H1 (cell line): ENCODE results near the gene CLDN34. TPM values are rescaled to one million over a fixed set of nuclear protein-coding genes. Genes with fewer than 3 reads are reported as not detected.

Experiments
- CTCF ChIA-PET: fragments of 300-600 bp; sonication (Branson Sonifier 250); formaldehyde crosslinking; loops from one replicate; lab custom pipeline; 2021; ENCODE audit not compliant: partially characterized antibody; lab: Charles Lee
- POLR2A ChIA-PET: fragments of 300-600 bp; sonication (Branson Sonifier 250); formaldehyde crosslinking; loops from one replicate; lab custom pipeline; 2021; ENCODE audit warnings: inconsistent platforms; ENCODE audit not compliant: partially characterized antibody; lab: Charles Lee
- DNase-seq, 2 experiments: peaks; one replicate each; pipeline versions ENCODE4 v3.0.0 to v3.0.0-alpha.2; 2010 to 2022; ENCODE audit warnings: low spot score in 2 of 2, low read depth in 1 of 2, mixed read lengths in 1 of 2
- FAIRE-seq: peaks from 2 replicates; lab custom pipeline; 2011; peaks lifted over from hg19 to GRCh38; lab: Jason Lieb, UNC
- H2AFZ ChIP-seq: 2 replicates; pipeline ENCODE4 v1.8.1; 2012; ENCODE audit warnings: low read length, inconsistent platforms
- H2AK5ac ChIP-seq: 2 replicates; pipeline ENCODE4 v1.6.1; 2013; ENCODE audit warnings: low read depth, low read length
- H2BK120ac ChIP-seq: replicated peaks from 2 replicates; pipeline ENCODE3; 2013; ENCODE audit warnings: low read depth, low read length, inconsistent platforms
- H2BK12ac ChIP-seq: 2 replicates; pipeline ENCODE4 v1.6.1; 2013; ENCODE audit warnings: low read depth, low read length
- H2BK15ac ChIP-seq: 2 replicates; pipeline ENCODE4 v1.6.1; 2013; ENCODE audit warnings: low read length
- H2BK20ac ChIP-seq: 2 replicates; pipeline ENCODE4 v1.6.1; 2013; ENCODE audit warnings: low read length
- H2BK5ac ChIP-seq: 2 replicates; pipeline ENCODE4 v1.6.1; 2013; ENCODE audit warnings: low read depth, low read length
- H3K14ac ChIP-seq: 2 replicates; pipeline ENCODE4 v1.6.1; 2013; ENCODE audit warnings: inconsistent platforms; ENCODE audit not compliant: insufficient read length
- H3K18ac ChIP-seq: 2 replicates; pipeline ENCODE4 v1.6.1; 2013; ENCODE audit warnings: low read length; ENCODE audit errors: extremely low read depth
- H3K23ac ChIP-seq: 2 replicates; pipeline ENCODE4 v1.6.1; 2013; ENCODE audit warnings: inconsistent platforms; ENCODE audit not compliant: insufficient read length
- H3K23me2 ChIP-seq: 2 replicates; pipeline ENCODE4 v1.6.1; 2013; ENCODE audit warnings: low read depth, low read length
- H3K27ac ChIP-seq: 2 replicates; pipeline ENCODE4 v1.6.1; 2011; ENCODE audit warnings: low read depth, low read length, inconsistent platforms
- H3K27me3 ChIP-seq, 4 experiments: replicated peaks in 1 of 4; 1 replicate in 1 of 4; 2 replicates in 3 of 4; pipeline versions ENCODE4 v1.6.1 to v1.8.1; 2011 to 2013; ENCODE audit warnings: low read length in 3 of 4, mild to moderate bottlenecking in 3 of 4, inconsistent platforms in 2 of 4, mixed read lengths in 2 of 4, moderate library complexity in 1 of 4; ENCODE audit not compliant: control insufficient read depth in 3 of 4, insufficient read depth in 3 of 4; ENCODE audit errors: extremely low read depth in 1 of 4
- H3K36me3 ChIP-seq, 4 experiments: 2 replicates each; pipeline versions ENCODE4 v1.6.1 to v1.8.1; 2011 to 2013; ENCODE audit warnings: mild to moderate bottlenecking in 4 of 4, low read length in 3 of 4, moderate library complexity in 2 of 4, control low read depth in 1 of 4, inconsistent platforms in 1 of 4; ENCODE audit not compliant: insufficient read depth in 4 of 4, control insufficient read depth in 2 of 4
- H3K4ac ChIP-seq: replicated peaks from 2 replicates; pipeline ENCODE3; 2013; ENCODE audit warnings: low read length, low read depth, mixed read lengths, inconsistent platforms; ENCODE audit not compliant: insufficient read length
- H3K4me1 ChIP-seq, 4 experiments: replicated peaks in 1 of 4; 1 replicate in 1 of 4; 2 replicates in 3 of 4; pipeline versions ENCODE4 v1.6.1 to v1.8.1; 2011 to 2013; ENCODE audit warnings: low read length in 3 of 4, inconsistent platforms in 2 of 4, mixed read lengths in 1 of 4; ENCODE audit not compliant: insufficient read depth in 4 of 4, control insufficient read depth in 3 of 4
- H3K4me2 ChIP-seq, 2 experiments: 2 replicates each; pipeline versions ENCODE4 v1.6.1 to v1.8.1; 2011 to 2013; ENCODE audit warnings: low read depth in 2 of 2, low read length in 2 of 2, control low read depth in 1 of 2, inconsistent platforms in 1 of 2, mild to moderate bottlenecking in 1 of 2; ENCODE audit not compliant: insufficient read depth in 1 of 2
- H3K4me3 ChIP-seq, 4 experiments: fragments of 200-600, 300-600 bp in 1 of 4; sonication (generic), shearing (Covaris generic), sonication (Bioruptor Twin) in 1 of 4; 2 replicates each; pipeline versions ENCODE4 v1.5.1 to v1.8.1; 2011 to 2016; ENCODE audit warnings: low read length in 4 of 4, low read depth in 3 of 4, control low read depth in 2 of 4, inconsistent platforms in 2 of 4, mild to moderate bottlenecking in 2 of 4, mixed read lengths in 1 of 4, moderate library complexity in 1 of 4; ENCODE audit not compliant: insufficient read depth in 2 of 4; ENCODE audit errors: extremely low read depth in 1 of 4
- H3K56ac ChIP-seq: replicated peaks from 2 replicates; pipeline ENCODE3; 2013; ENCODE audit warnings: low read depth, mild to moderate bottlenecking, mixed read lengths, low read length, inconsistent platforms; ENCODE audit not compliant: insufficient read length
- H3K79me1 ChIP-seq: 2 replicates; pipeline ENCODE4 v1.6.1; 2013; ENCODE audit warnings: low read depth, low read length, control low read depth
- H3K79me2 ChIP-seq, 2 experiments: 2 replicates each; pipeline versions ENCODE4 v1.6.1 to v1.8.1; 2012 to 2013; ENCODE audit warnings: low read length in 2 of 2, mild to moderate bottlenecking in 2 of 2, inconsistent platforms in 1 of 2; ENCODE audit not compliant: insufficient read depth in 2 of 2, control insufficient read depth in 1 of 2
- H3K9ac ChIP-seq, 4 experiments: replicated peaks in 1 of 4; 1 replicate in 1 of 4; 2 replicates in 3 of 4; pipeline versions ENCODE4 v1.6.1 to v1.8.1; 2011 to 2013; ENCODE audit warnings: low read depth in 3 of 4, low read length in 3 of 4, control low read depth in 2 of 4, mild to moderate bottlenecking in 2 of 4, moderate library complexity in 2 of 4, inconsistent platforms in 1 of 4; ENCODE audit errors: extremely low read depth in 1 of 4
- H3K9me3 ChIP-seq, 2 experiments: 2 replicates each; pipeline versions ENCODE4 v1.6.1 to v1.8.1; 2012 to 2013; ENCODE audit warnings: mild to moderate bottlenecking in 2 of 2, moderate library complexity in 2 of 2, control low read depth in 1 of 2, inconsistent platforms in 1 of 2, low read depth in 1 of 2, low read length in 1 of 2, mixed read lengths in 1 of 2; ENCODE audit not compliant: insufficient read depth in 2 of 2
- H4K20me1 ChIP-seq, 2 experiments: replicated peaks in 1 of 2; 2 replicates each; pipeline versions ENCODE3 to v1.8.1; 2011 to 2013; ENCODE audit warnings: inconsistent platforms in 2 of 2, low read length in 2 of 2, mild to moderate bottlenecking in 1 of 2; ENCODE audit not compliant: insufficient read depth in 2 of 2, control insufficient read depth in 1 of 2
- H4K5ac ChIP-seq: 2 replicates; pipeline ENCODE4 v1.6.1; 2013; ENCODE audit warnings: low read length, low read depth, mixed read lengths, inconsistent platforms; ENCODE audit not compliant: insufficient read length
- H4K8ac ChIP-seq: 2 replicates; pipeline ENCODE4 v1.8.0; 2013; ENCODE audit warnings: mild to moderate bottlenecking, moderate library complexity, low read length, inconsistent platforms; ENCODE audit not compliant: insufficient read depth; ENCODE audit errors: extremely low read depth
- H4K91ac ChIP-seq: replicated peaks from 2 replicates; pipeline ENCODE3; 2013; ENCODE audit warnings: low read length, mixed read lengths, inconsistent platforms; ENCODE audit not compliant: insufficient read length
- BRCA1 ChIP-seq: IDR thresholded peaks from 2 replicates; pipeline ENCODE4 v1.6.1; 2012; ENCODE audit warnings: low read depth, low read length, improper control_type of control experiment
- E2F6 ChIP-seq: IDR thresholded peaks from 2 replicates; pipeline ENCODE4 v1.6.1; 2012; ENCODE audit warnings: inconsistent platforms
- GABPA ChIP-seq: IDR thresholded peaks from 2 replicates; pipeline ENCODE4 v1.6.1; 2011; ENCODE audit warnings: mild to moderate bottlenecking, low read length, moderate library complexity, borderline replicate concordance; ENCODE audit not compliant: insufficient read depth
- WGBS, 2 experiments: shearing (Covaris generic) in 1 of 2; methylation state at CpG; one replicate each; pipeline versions ENCODE4 v1.1.6 to v1.1.7; 2013 to 2015; ENCODE audit warnings: low lambda C conversion rate in 2 of 2, mixed read lengths in 2 of 2, inconsistent platforms in 1 of 2, low coverage in 1 of 2, missing lambda C conversion rate in 1 of 2; ENCODE audit not compliant: insufficient replicate concordance in 2 of 2, insufficient coverage in 1 of 2, insufficient read length in 1 of 2; ENCODE audit errors: extremely low coverage in 1 of 2, missing lambda C conversion rate in 1 of 2; 5-methylcytosine and 5-hydroxymethylcytosine counted together
- polyA plus RNA-seq, 7 experiments: library from polyadenylated mRNA; depleted of rRNA in 3 of 7; stranded (reverse) in 5 of 7; unstranded in 2 of 7; fragments of >200 nt in 5 of 7; fragments of 200-250 nt in 2 of 7; gene quantifications; 1 replicate in 5 of 7; 2 replicates in 1 of 7; 4 replicates in 1 of 7; pipeline versions ENCODE4 v1.2.1 to v1.2.3, GENCODE V29; 2011 to 2013; ENCODE audit warnings: missing spikeins in 2 of 7, mixed read lengths in 2 of 7
- total RNA-seq: library from RNA; stranded (reverse); fragmentation: NEBNext Ultra II Directional; extraction: Animal tissue kit (Norgen Biotek cat#: 25700); gene quantifications from 2 replicates; pipeline ENCODE4 v1.2.1, GENCODE V29; 2021

The CLDN34 gene
- total and polyA plus RNA-seq, 2 of the 8 experiments (the other 6 are each of a cell fraction or from before 2014, with no cell fraction given) = 0.26 to 0.50 TPM

GRCh38 chrX:9958183-9958582 lies 9.0 kb upstream of the CLDN34 start:
- Histone ChIP-seq H3K4me3 (no peak overlapping the region), H3K9me3 (peaks cover 0 to under 1% of the 10 kb centered on the region in 2 experiments; a peak in 1 of 4 replicates), H2AFZ (no peak overlapping the region)

More at GRCh38 chrX:9958183-9958582, 9.0 kb upstream of the CLDN34 start:
- Histone ChIP-seq H3K56ac (no peak overlapping the region), H3K4me1 (no peaks in the 10 kb centered on the region), H3K14ac (no peak overlapping the region), H3K23me2 (no peaks in the 10 kb centered on the region), H4K8ac (no peak overlapping the region), H2BK5ac (no peak overlapping the region), H3K23ac (no peak overlapping the region), H4K20me1 (no peaks in the 10 kb centered on the region), H2BK20ac (no peak overlapping the region), H3K36me3 (no peaks in the 10 kb centered on the region), H3K79me1 (no peaks in the 10 kb centered on the region), H2BK120ac (no peak overlapping the region), H3K79me2 (no peaks in the 10 kb centered on the region), H3K4ac (no peak overlapping the region), H3K4me2 (no peak overlapping the region), H3K27me3 (no peaks in the 10 kb centered on the region), H3K18ac (no peak overlapping the region), H3K9ac (no peak overlapping the region), H4K5ac (no peak overlapping the region), H2BK15ac (no peak overlapping the region), H4K91ac (no peak overlapping the region), H2BK12ac (no peak overlapping the region), H2AK5ac (no peak overlapping the region), H3K27ac (no peak overlapping the region)
- WGBS, 2 experiments = 92% methylated on average over 5 of the region's 5 CpGs; no CpG with 5 or more reads in 1 of the 2 experiments
- FAIRE-seq (no peak), DNase-seq (no peak)
- POLR2A ChIA-PET = no interaction called here
- CTCF ChIA-PET = interaction anchor here (0.6 to 3.3 kb wide), 4 partner anchors 29 to 189 kb away, joined by 3 to 13 read pairs (median 4); no protein-coding TSS in a partner anchor
- TF ChIP-seq BRCA1 (no peak), E2F6 (no peak), GABPA (no peak)
